Measurements from ENCODE around the gene DAP.

Gene DAP

DNA sequence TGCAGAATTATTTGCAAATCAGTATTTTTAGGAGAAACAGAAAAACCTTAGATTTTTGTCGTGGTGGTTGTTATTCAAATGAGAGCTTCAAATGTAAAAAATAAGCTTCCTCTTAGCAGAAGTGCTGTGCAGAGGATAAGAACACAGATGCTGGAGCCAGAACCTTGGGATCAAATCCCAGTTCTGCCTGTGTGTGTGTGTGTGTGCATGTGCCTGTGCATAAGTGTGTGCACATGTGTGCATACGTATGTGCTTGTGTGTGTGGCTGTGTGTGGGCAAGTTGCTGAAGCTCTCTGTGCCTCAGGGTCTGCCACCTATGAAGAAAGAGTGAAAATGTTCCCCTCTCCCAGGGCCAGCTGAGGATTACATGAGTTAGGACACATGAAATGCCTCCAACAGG is 8.6 kb downstream of the DAP start:
- Histone ChIP-seq H2AK5ac (ENCODE audit: low read depth, low read length) (no peak overlapping the region), H3K14ac (ENCODE audit: low read length) (no peak overlapping the region), H2BK15ac (ENCODE audit: low read length) (no peak overlapping the region), H3K4me2 (ENCODE audit: insufficient read depth, low read length, poor library complexity, severe bottlenecking) (no peak overlapping the region), H3K4me3 (ENCODE audit: low read length in 2 of 2) (no peak overlapping the region), H3K23ac (ENCODE audit: low read depth, low read length, poor library complexity) (no peak overlapping the region), H3K79me1 (ENCODE audit: low read depth, low read length) (peaks cover 16% of the 10 kb centered on the region), H4K8ac (ENCODE audit: low read depth, low read length) (no peak overlapping the region), H3K27me3 (ENCODE audit: control insufficient read depth in 3 of 3, insufficient read depth in 3 of 3, low read depth in 1 of 3, low read length in 3 of 3) (no peaks in the 10 kb centered on the region), H3K4me1 (ENCODE audit: control insufficient read depth in 2 of 2, insufficient read depth in 1 of 2, low read depth in 1 of 2, low read length in 2 of 2) (peaks cover 0 to 1% of the 10 kb centered on the region in 2 donors), H2BK12ac (ENCODE audit: low read length) (no peak overlapping the region), H4K91ac (ENCODE audit: low read depth, low read length, poor library complexity) (no peak overlapping the region), H3K36me3 (replicated peaks in 1 of 2; ENCODE audit: control insufficient read depth in 2 of 2, insufficient read depth in 2 of 2, low read length in 2 of 2) (peaks cover 16 to 63% of the 10 kb centered on the region in 2 donors), H2AFZ (ENCODE audit: low read length) (no peak overlapping the region), H3K27ac (replicated peaks; ENCODE audit: low read length) (no peak overlapping the region), H3K9ac (ENCODE audit: low read depth, low read length, poor library complexity) (no peak overlapping the region), H3K9me3 (replicated peaks in 1 of 2; ENCODE audit: control insufficient read depth in 2 of 2, insufficient read depth in 1 of 2, low read depth in 1 of 2, low read length in 2 of 2) (peaks cover 0 to 4% of the 10 kb centered on the region in 2 donors), H3K18ac (ENCODE audit: low read length) (no peak overlapping the region), H3K4ac (ENCODE audit: low read length) (no peak overlapping the region), H2BK5ac (ENCODE audit: low read length) (no peak overlapping the region), H2BK120ac (ENCODE audit: low read depth, low read length) (no peak overlapping the region)
- WGBS, 2 donors (ENCODE audit: extremely low coverage in 2 of 2, insufficient read length in 2 of 2, insufficient replicate concordance in 1 of 2), result no CpG with 5 or more reads among the region's 2 CpGs
- DNase-seq (ENCODE audit: low spot score), result no peak

DNA sequence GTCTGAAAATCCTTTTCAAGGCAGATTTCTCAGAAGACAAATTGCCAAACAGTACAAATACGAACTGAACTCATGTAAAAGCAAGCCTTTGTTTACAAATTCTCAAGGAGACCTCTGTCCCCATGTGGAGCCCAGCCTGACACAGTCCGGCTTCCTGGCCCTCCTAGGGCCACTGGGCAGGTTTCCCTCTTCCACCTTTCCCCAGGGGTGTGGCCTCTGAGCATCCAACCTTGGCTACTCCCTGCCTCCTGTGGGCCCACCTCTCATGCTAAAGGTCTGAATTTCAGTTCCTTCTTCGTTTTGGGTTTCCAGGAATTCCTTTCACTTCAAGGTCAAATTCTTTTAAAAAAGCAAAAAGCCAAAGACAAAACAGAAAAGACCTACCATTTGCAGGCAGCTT is 10.1 kb downstream of the DAP start:
- H2BK5ac ChIP-seq (ENCODE audit: low read length), result no peak overlapping the region
- no peak overlapping the region for H3K18ac ChIP-seq (ENCODE audit: low read length)
- no peak for DNase-seq (ENCODE audit: low spot score)
- H3K27me3 ChIP-seq (ENCODE audit: control insufficient read depth in 3 of 3, insufficient read depth in 3 of 3, low read depth in 1 of 3, low read length in 3 of 3), result no peaks in the 10 kb centered on the region
- no peak overlapping the region for H3K4me3 ChIP-seq (ENCODE audit: low read length in 2 of 2)
- no peak overlapping the region for H3K14ac ChIP-seq (ENCODE audit: low read length)
- H3K4me2 ChIP-seq (ENCODE audit: insufficient read depth, low read length, poor library complexity, severe bottlenecking), result no peak overlapping the region
- H3K23ac ChIP-seq (ENCODE audit: low read depth, low read length, poor library complexity), result no peak overlapping the region
- no peak overlapping the region for H4K8ac ChIP-seq (ENCODE audit: low read depth, low read length)
- H3K79me1 ChIP-seq (ENCODE audit: low read depth, low read length), result peaks cover 14% of the 10 kb centered on the region
- no peak overlapping the region for H2BK12ac ChIP-seq (ENCODE audit: low read length)
- peaks cover 19 to 68% of the 10 kb centered on the region in 2 donors for H3K36me3 ChIP-seq (replicated peaks in 1 of 2; ENCODE audit: control insufficient read depth in 2 of 2, insufficient read depth in 2 of 2, low read length in 2 of 2)
- H2AK5ac ChIP-seq (ENCODE audit: low read depth, low read length), result no peak overlapping the region
- H3K9me3 ChIP-seq (replicated peaks in 1 of 2; ENCODE audit: control insufficient read depth in 2 of 2, insufficient read depth in 1 of 2, low read depth in 1 of 2, low read length in 2 of 2), result peaks cover 0 to 4% of the 10 kb centered on the region in 2 donors
- no peak overlapping the region for H4K91ac ChIP-seq (ENCODE audit: low read depth, low read length, poor library complexity)
- no peak overlapping the region for H2BK15ac ChIP-seq (ENCODE audit: low read length)
- H2BK120ac ChIP-seq (ENCODE audit: low read depth, low read length), result no peak overlapping the region
- no CpG with 5 or more reads among the region's 3 CpGs for WGBS, 2 donors (ENCODE audit: extremely low coverage in 2 of 2, insufficient read length in 2 of 2, insufficient replicate concordance in 1 of 2)
- no peak overlapping the region for H3K4ac ChIP-seq (ENCODE audit: low read length)
- H3K27ac ChIP-seq (replicated peaks; ENCODE audit: low read length), result no peak overlapping the region
- no peaks in the 10 kb centered on the region for H3K4me1 ChIP-seq (ENCODE audit: control insufficient read depth in 2 of 2, insufficient read depth in 1 of 2, low read depth in 1 of 2, low read length in 2 of 2)
- no peak overlapping the region for H3K9ac ChIP-seq (ENCODE audit: low read depth, low read length, poor library complexity)
- no peak overlapping the region for H2AFZ ChIP-seq (ENCODE audit: low read length)

DNA sequence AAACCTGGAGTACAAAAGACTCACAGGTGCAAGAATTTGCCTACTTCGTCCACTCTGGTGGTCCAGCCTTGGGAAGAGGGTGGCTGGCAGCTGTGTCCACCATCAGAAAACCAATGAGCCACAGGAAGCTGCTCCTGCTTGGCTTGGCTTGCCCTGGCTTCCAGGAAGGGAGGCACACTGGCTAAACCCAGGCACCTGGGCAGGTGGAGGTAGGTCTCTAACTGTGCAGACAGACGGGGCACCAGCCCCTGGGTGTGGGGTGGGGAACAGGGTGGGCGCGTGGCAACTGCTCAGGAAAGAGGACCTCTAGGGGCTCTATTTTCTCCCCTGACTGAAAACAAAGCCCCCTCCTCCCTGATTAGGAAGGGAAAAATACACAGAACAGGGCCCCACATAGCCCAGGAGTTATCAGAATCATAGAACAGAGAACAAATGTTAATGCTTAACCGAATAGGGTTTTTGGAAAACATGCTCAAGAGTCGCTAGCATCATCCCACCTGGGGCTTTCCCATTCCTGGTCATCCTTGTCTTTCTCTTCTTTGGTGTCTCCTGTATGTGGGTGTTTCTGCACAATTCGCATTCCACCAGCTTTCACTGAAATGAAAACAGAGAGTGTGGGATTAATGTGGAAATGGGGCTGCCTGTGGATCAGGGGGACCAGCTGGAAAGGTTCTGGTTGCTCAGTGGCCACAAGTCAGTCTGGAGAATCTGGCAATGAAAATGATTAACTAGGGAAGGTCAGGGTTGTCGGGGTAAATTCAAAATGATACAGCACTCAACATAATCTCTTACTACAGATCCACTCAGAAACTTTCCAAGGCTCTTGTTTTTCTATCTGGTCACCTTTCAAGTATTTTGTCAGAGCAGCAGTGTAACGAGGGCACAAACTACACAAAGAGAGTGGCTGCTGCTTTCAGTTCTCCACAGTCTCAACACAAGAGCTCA is 13.1 kb downstream of the DAP start:
- H3K9ac ChIP-seq (ENCODE audit: low read depth, low read length, poor library complexity), result no peak overlapping the region
- no peak overlapping the region for H3K4me3 ChIP-seq (ENCODE audit: low read length in 2 of 2)
- H2AK5ac ChIP-seq (ENCODE audit: low read depth, low read length), result no peak overlapping the region
- no peak overlapping the region for H3K27ac ChIP-seq (replicated peaks; ENCODE audit: low read length)
- no peak overlapping the region for H3K4ac ChIP-seq (ENCODE audit: low read length)
- peaks cover 35 to 74% of the 10 kb centered on the region in 2 donors for H3K36me3 ChIP-seq (replicated peaks in 1 of 2; ENCODE audit: control insufficient read depth in 2 of 2, insufficient read depth in 2 of 2, low read length in 2 of 2)
- no peaks in the 10 kb centered on the region for H3K27me3 ChIP-seq (ENCODE audit: control insufficient read depth in 3 of 3, insufficient read depth in 3 of 3, low read depth in 1 of 3, low read length in 3 of 3)
- H3K4me1 ChIP-seq (ENCODE audit: control insufficient read depth in 2 of 2, insufficient read depth in 1 of 2, low read depth in 1 of 2, low read length in 2 of 2), result no peaks in the 10 kb centered on the region
- H4K91ac ChIP-seq (ENCODE audit: low read depth, low read length, poor library complexity), result no peak overlapping the region
- no peak overlapping the region for H3K23ac ChIP-seq (ENCODE audit: low read depth, low read length, poor library complexity)
- no peak overlapping the region for H4K8ac ChIP-seq (ENCODE audit: low read depth, low read length)
- no peak overlapping the region for H2AFZ ChIP-seq (ENCODE audit: low read length)
- no peak for DNase-seq (ENCODE audit: low spot score)
- peaks cover 0 to 7% of the 10 kb centered on the region in 2 donors for H3K9me3 ChIP-seq (replicated peaks in 1 of 2; ENCODE audit: control insufficient read depth in 2 of 2, insufficient read depth in 1 of 2, low read depth in 1 of 2, low read length in 2 of 2)
- H2BK120ac ChIP-seq (ENCODE audit: low read depth, low read length), result no peak overlapping the region
- no peak overlapping the region for H2BK12ac ChIP-seq (ENCODE audit: low read length)
- no peak overlapping the region for H3K4me2 ChIP-seq (ENCODE audit: insufficient read depth, low read length, poor library complexity, severe bottlenecking)
- H3K18ac ChIP-seq (ENCODE audit: low read length), result no peak overlapping the region
- peaks cover 9% of the 10 kb centered on the region for H3K79me1 ChIP-seq (ENCODE audit: low read depth, low read length)
- no CpG with 5 or more reads among the region's 9 CpGs for WGBS, 2 donors (ENCODE audit: extremely low coverage in 2 of 2, insufficient read length in 2 of 2, insufficient replicate concordance in 1 of 2)
- no peak overlapping the region for H2BK5ac ChIP-seq (ENCODE audit: low read length)
- no peak overlapping the region for H2BK15ac ChIP-seq (ENCODE audit: low read length)
- H3K14ac ChIP-seq (ENCODE audit: low read length), result no peak overlapping the region

DNA sequence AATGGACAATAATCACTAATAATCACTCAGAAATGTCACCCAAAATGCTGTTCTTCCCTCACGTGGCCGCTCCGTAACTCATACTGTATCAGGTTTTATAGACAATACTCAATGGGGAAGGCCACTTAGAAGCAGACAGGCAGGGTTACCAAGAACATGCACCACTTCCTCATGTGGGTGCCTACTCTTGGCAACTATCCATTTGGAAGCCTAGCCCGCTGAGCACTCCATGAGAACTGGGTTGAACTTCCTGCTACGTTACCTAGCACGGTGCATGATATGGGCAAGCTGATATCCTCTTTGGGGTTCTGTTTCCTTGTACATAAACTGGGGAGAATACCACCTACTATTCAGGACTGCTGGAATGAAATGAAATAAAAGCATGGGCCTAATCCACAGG is 14.3 kb downstream of the DAP start:
- Histone ChIP-seq H3K36me3 (replicated peaks in 1 of 2; ENCODE audit: control insufficient read depth in 2 of 2, insufficient read depth in 2 of 2, low read length in 2 of 2) (peaks cover 29 to 74% of the 10 kb centered on the region in 2 donors), H4K91ac (ENCODE audit: low read depth, low read length, poor library complexity) (no peak overlapping the region), H3K4me1 (ENCODE audit: control insufficient read depth in 2 of 2, insufficient read depth in 1 of 2, low read depth in 1 of 2, low read length in 2 of 2) (no peaks in the 10 kb centered on the region)

More for the DNA sequence above, 14.3 kb downstream of the DAP start:
- no peak overlapping the region for H3K18ac ChIP-seq (ENCODE audit: low read length)
- H2AK5ac ChIP-seq (ENCODE audit: low read depth, low read length), result no peak overlapping the region
- no peak overlapping the region for H3K4me2 ChIP-seq (ENCODE audit: insufficient read depth, low read length, poor library complexity, severe bottlenecking)
- H3K14ac ChIP-seq (ENCODE audit: low read length), result no peak overlapping the region
- peaks cover 2 to 16% of the 10 kb centered on the region in 2 donors for H3K9me3 ChIP-seq (replicated peaks in 1 of 2; ENCODE audit: control insufficient read depth in 2 of 2, insufficient read depth in 1 of 2, low read depth in 1 of 2, low read length in 2 of 2)
- no peak for DNase-seq (ENCODE audit: low spot score)
- H2BK15ac ChIP-seq (ENCODE audit: low read length), result no peak overlapping the region
- no peak overlapping the region for H3K4ac ChIP-seq (ENCODE audit: low read length)
- H2AFZ ChIP-seq (ENCODE audit: low read length), result no peak overlapping the region
- H3K4me3 ChIP-seq (ENCODE audit: low read length in 2 of 2), result no peak overlapping the region
- no CpG with 5 or more reads among the region's 6 CpGs for WGBS, 2 donors (ENCODE audit: extremely low coverage in 2 of 2, insufficient read length in 2 of 2, insufficient replicate concordance in 1 of 2)
- H3K79me1 ChIP-seq (ENCODE audit: low read depth, low read length), result peaks cover 3% of the 10 kb centered on the region
- no peak overlapping the region for H2BK5ac ChIP-seq (ENCODE audit: low read length)
- H3K27me3 ChIP-seq (ENCODE audit: control insufficient read depth in 3 of 3, insufficient read depth in 3 of 3, low read depth in 1 of 3, low read length in 3 of 3), result no peaks in the 10 kb centered on the region
- H2BK12ac ChIP-seq (ENCODE audit: low read length), result no peak overlapping the region
- H3K9ac ChIP-seq (ENCODE audit: low read depth, low read length, poor library complexity), result no peak overlapping the region
- H3K23ac ChIP-seq (ENCODE audit: low read depth, low read length, poor library complexity), result no peak overlapping the region
- H3K27ac ChIP-seq (replicated peaks; ENCODE audit: low read length), result no peak overlapping the region
- H4K8ac ChIP-seq (ENCODE audit: low read depth, low read length), result no peak overlapping the region
- H2BK120ac ChIP-seq (ENCODE audit: low read depth, low read length), result no peak overlapping the region
